Right lobe of liver (tissue), 4 donors: ENCODE measurements around the gene SMIM41.

ENCODE experiments used
- POLR2A ChIP-seq: fragments of 450-650 bp; IDR thresholded peaks from one replicate; pipeline ENCODE4 v1.6.1; 2017; ENCODE audit warnings: antibody characterized with exemption, mild to moderate bottlenecking
- TF ChIP-seq, protein P1 (sequence below), 4 donors: fragments of 200-600 bp in 3 of 4; fragments of 450-650 bp in 1 of 4; IDR thresholded peaks; one replicate each; pipeline versions ENCODE4 v1.5.1 to v1.8.0; 2016 to 2022; ENCODE audit warnings: antibody characterized with exemption in 4 of 4, mild to moderate bottlenecking in 2 of 4
- donor health status: DM: no; HTN: no; CAD: no.
- donor health status: DM: no; HTN: no; CAD: no.
- donor health status: DM: no; HTN: yes; CAD: no.

DNA sequence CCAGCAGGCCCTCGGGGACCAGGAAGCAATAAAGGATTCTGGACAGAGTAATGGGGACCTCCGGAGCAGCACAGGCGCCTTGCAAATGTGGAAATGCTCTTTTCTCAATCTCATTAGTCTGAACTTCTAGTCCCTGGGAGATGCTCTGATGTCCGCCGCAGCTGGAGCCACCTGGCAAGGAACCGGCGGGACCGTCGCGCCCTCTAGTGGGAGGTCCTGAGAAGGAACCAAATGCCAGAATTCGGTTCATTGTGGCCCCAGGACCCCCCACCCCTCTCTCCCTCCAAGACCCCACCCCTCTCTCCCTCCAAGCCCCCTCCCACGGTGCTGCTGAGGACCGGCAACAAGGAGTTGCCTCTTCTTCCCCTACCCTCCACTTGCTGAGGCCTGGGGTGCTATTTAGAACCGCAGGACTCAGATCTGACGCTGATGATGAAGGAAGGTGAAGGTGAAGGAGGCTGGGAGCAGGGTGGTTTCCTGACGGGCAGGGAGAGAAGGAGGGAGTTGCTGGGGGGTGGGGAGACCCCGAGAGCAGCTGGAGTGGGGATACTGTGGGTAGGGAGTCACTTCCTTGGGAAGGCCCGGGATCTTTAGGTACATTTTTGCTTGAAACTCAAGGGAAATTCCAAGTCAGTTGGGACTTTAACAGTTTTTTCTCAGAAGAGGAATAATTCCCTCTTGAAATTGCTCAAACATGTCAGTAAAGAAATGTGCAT, 42.5 kb downstream of the SMIM41 start:
- TF ChIP-seq POLR2A: no peak
- TF ChIP-seq, protein P1, sequence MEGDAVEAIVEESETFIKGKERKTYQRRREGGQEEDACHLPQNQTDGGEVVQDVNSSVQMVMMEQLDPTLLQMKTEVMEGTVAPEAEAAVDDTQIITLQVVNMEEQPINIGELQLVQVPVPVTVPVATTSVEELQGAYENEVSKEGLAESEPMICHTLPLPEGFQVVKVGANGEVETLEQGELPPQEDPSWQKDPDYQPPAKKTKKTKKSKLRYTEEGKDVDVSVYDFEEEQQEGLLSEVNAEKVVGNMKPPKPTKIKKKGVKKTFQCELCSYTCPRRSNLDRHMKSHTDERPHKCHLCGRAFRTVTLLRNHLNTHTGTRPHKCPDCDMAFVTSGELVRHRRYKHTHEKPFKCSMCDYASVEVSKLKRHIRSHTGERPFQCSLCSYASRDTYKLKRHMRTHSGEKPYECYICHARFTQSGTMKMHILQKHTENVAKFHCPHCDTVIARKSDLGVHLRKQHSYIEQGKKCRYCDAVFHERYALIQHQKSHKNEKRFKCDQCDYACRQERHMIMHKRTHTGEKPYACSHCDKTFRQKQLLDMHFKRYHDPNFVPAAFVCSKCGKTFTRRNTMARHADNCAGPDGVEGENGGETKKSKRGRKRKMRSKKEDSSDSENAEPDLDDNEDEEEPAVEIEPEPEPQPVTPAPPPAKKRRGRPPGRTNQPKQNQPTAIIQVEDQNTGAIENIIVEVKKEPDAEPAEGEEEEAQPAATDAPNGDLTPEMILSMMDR (IDR thresholded peaks at IDR 0.05): peak; percentile 46 to 79 (median 74)
